Retinal pigment epithelial cell (primary cell): Measurements from ENCODE around the gene PMEPA1.

Experiments
- DNase-seq: peaks from one replicate; pipeline ENCODE4 v3.0.0-alpha.2; 2010; ENCODE audit warnings: low read depth
- H3K4me3 ChIP-seq: 2 replicates; pipeline ENCODE4 v1.5.1; 2011; ENCODE audit warnings: mild to moderate bottlenecking, low read length, control low read depth, moderate library complexity
- TF ChIP-seq, protein P1 (sequence below): conservative IDR thresholded peaks from 2 replicates; pipeline ENCODE4 v1.5.1; 2011; ENCODE audit warnings: low read depth, low read length, control low read depth, inconsistent platforms

The PMEPA1 gene

DNA sequence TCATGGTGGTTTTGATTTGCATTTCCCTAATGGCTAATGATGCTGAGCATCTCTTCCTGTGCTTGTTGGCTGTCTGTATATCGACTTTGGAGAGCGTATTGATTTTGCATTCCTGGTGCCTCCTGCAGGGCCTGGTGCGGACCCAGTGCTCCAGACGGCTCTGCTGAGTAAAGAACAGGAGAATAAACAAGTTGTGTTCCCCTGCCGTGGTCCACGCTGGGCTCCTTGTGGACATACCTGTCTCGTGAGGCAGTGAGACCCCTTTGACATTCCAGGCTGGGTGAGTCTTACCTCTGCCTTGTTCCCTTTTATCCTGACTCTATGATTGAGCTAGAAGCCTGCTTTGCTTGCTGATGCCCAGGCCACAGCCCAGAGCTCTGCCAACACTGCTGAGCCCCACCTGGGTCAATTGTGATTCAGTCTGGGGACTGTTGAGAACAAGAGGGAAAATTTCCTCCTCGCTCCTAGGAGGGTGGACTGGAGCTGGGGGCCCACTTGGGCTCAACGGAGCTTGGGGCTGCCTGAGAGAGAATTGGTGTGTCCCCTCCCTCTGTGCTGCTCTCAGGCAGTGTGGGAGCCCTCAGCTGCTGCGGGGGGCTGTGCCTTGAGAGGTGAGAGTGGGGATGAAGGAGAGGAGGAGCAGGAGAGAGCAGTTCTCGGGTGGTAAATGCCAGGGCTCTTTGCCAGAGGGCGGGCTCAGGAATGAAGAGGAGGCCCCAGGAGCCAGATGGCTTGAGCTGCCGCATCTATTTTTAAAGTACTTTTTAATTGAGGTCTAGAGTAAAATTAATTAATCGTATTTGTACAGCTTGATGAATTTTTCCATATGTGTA is 43.7 kb upstream of the PMEPA1 start:
- no peak for DNase-seq
- TF ChIP-seq, protein P1, sequence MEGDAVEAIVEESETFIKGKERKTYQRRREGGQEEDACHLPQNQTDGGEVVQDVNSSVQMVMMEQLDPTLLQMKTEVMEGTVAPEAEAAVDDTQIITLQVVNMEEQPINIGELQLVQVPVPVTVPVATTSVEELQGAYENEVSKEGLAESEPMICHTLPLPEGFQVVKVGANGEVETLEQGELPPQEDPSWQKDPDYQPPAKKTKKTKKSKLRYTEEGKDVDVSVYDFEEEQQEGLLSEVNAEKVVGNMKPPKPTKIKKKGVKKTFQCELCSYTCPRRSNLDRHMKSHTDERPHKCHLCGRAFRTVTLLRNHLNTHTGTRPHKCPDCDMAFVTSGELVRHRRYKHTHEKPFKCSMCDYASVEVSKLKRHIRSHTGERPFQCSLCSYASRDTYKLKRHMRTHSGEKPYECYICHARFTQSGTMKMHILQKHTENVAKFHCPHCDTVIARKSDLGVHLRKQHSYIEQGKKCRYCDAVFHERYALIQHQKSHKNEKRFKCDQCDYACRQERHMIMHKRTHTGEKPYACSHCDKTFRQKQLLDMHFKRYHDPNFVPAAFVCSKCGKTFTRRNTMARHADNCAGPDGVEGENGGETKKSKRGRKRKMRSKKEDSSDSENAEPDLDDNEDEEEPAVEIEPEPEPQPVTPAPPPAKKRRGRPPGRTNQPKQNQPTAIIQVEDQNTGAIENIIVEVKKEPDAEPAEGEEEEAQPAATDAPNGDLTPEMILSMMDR = no peak
- no peak overlapping the region for H3K4me3 ChIP-seq

DNA sequence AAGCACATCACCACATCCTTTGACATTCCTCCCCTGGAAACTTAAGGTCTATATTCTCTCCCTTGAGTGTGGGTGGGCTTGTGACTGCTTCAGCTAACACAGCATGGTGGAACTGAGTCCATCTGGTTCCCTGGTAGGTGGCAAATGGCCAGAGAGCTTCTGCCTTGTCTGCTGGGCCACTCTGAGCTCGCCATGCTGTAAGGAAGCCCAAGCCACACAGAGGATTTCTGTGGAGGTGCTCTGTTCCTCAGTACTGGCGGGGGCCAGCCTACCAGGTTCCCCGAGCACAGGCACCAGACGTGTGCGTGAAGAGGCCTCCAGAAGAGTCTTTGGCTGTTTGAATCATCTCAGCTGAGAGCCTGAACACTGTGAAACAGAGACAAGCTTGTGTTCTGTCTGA is 41.6 kb upstream of the PMEPA1 start:
- no peak for DNase-seq
- TF ChIP-seq, protein P1 = no peak
- no peak overlapping the region for H3K4me3 ChIP-seq

DNA sequence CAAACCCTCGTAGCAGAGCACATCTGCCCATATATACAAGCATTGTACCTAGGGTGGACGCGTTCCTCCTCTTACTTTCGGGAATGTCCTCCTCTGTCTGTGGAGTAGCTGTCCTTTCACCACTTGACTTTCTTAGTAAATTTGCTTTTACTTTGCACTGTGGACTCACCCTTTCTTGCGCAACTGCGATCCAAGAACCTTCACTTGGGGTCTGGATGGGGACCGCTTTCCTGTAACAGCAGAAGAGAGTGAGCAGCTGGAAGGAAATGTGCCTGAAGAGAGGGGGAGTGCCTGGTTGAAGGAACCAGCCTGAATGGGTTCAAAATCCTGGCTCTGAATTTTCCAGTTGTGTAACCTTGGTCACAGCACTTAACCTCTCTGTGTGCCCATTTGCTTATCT is 40.1 kb upstream of the PMEPA1 start:
- DNase-seq = no peak
- TF ChIP-seq, protein P1 = no peak
- H3K4me3 ChIP-seq = no peak overlapping the region

DNA sequence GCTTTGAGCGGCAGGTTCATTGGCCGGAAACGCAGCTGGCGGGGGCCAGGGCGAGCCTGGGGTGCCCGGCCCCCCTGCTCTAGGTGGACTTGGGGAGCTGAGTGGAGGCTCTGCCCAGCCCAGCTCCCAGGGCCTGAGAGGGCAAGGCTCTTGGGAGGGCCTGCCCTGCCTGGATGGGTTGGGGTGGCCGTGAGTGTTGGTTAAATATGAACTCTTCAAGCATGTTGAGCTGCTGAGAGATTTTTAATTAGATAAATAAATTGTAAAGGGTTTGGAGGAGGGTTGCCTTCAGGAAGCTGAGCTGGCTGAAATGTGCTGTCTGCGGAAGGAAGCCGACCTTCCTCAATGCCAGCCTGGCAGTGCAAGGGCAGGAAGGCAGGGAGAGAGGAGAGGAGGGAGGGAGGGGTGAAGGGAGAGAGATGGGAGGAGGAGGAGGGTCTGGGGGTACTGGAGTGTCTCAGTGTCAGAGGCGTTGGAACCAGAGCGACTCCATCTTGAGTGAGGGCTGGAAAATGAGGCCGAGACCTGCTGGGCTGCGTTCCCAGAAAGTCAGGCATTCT is 39.4 kb upstream of the PMEPA1 start:
- no peak for DNase-seq
- H3K4me3 ChIP-seq = peak overlapping the region; percentile 33
- TF ChIP-seq, protein P1 = no peak

DNA sequence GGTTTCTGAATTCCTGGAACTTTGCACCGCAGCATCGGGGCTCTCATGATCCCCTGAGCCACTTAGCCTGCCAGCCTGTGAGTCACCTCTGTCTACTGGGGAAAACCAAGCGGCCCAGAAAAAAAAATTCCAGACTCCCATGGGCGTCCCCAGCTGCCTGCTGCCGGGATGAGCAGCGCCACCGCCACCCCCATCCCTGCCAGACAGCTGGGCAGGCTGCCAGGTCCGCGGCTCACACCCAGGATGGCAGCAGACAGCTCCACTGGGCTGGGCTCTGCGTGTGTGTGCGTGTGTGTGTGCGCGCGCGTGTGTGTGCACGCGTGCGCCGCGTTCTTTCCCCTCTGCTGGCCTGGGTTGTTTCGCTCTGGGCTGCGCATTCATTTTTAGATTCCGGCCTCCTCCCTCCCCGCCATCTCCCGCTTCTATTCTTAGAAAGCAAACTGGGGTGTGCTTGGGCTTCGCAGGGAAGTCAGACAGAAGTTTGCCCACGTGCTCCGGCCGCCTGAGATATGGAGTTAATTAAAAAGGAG is 38.9 kb upstream of the PMEPA1 start:
- TF ChIP-seq, protein P1 = peak; percentile 7
- H3K4me3 ChIP-seq = peak overlapping the region; percentile 33
- peak; percentile 80 for DNase-seq

DNA sequence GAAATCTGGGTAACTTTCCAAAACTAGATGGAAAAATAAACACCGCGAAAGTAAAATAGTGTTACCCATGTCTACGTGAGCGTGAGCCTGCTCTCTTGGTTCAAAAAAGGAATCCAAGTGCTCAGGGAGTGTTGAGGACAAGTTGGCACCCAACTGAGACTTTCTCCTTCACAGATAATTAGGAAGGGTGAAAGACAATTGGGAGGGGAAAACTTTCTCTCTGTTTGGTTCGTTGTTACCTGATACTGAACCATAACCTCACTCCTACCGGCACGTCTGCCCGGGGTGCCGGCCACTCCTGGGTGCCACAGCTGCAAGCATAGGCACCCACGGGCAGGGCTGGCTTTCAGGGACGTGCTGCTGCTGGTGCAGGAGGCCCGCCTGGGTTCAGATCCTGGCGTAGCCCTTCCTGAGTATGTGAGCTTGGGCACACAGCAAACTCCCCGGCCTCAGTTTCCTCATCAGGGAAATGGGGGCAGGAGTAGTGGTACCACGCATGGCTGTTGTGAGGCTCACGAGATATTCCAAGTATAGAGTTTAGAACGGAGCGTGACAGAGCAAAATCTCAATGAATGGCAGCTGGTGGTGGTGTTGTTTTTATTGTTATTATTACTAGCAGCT is 38.2 kb upstream of the PMEPA1 start:
- no peak overlapping the region for H3K4me3 ChIP-seq
- TF ChIP-seq, protein P1 = no peak
- no peak for DNase-seq
